ENCODE measurements around the gene SEC24D. TPM values are rescaled to one million over a fixed set of nuclear protein-coding genes. Genes with fewer than 3 reads are reported as not detected.
"Not testable (repeated sequence)": the region's sequence is repeated elsewhere in the genome, so short reads cannot be mapped to it uniquely, and the experiment has no call there.

SEC24D gene
- total RNA-seq, 1 donor from 2014 or later, result 138 TPM

GRCh38 chr4:118803253-118803652 is 32.7 kb downstream of the SEC24D start:
- H3K27me3 Mint-ChIP-seq (ENCODE audit: unreplicated experiment), result no peaks in the 10 kb centered on the region
- H3K4me1 Mint-ChIP-seq (ENCODE audit: unreplicated experiment), result no peaks in the 10 kb centered on the region
- H3K9me3 Mint-ChIP-seq (ENCODE audit: unreplicated experiment), result no peaks in the 10 kb centered on the region
- no peak overlapping the region for H3K27ac Mint-ChIP-seq (ENCODE audit: unreplicated experiment)
- TF ChIP-seq, protein P1, sequence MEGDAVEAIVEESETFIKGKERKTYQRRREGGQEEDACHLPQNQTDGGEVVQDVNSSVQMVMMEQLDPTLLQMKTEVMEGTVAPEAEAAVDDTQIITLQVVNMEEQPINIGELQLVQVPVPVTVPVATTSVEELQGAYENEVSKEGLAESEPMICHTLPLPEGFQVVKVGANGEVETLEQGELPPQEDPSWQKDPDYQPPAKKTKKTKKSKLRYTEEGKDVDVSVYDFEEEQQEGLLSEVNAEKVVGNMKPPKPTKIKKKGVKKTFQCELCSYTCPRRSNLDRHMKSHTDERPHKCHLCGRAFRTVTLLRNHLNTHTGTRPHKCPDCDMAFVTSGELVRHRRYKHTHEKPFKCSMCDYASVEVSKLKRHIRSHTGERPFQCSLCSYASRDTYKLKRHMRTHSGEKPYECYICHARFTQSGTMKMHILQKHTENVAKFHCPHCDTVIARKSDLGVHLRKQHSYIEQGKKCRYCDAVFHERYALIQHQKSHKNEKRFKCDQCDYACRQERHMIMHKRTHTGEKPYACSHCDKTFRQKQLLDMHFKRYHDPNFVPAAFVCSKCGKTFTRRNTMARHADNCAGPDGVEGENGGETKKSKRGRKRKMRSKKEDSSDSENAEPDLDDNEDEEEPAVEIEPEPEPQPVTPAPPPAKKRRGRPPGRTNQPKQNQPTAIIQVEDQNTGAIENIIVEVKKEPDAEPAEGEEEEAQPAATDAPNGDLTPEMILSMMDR (IDR thresholded peaks at IDR 0.05), result no peak
- peaks cover 53% of the 10 kb centered on the region for H3K36me3 Mint-ChIP-seq (ENCODE audit: unreplicated experiment)
- DNase-seq (ENCODE audit: extremely low spot score, unreplicated experiment), result no peak
- no peak overlapping the region for H3K4me3 Mint-ChIP-seq (ENCODE audit: unreplicated experiment)

GRCh38 chr4:118801895-118802575 is 33.9 kb downstream of the SEC24D start:
- no peaks in the 10 kb centered on the region for H3K27me3 Mint-ChIP-seq (ENCODE audit: unreplicated experiment)

GRCh38 chr4:118799231-118799942 is 36.5 kb downstream of the SEC24D start:
- Mint-ChIP-seq H3K27me3 (ENCODE audit: unreplicated experiment) (no peaks in the 10 kb centered on the region), H3K9me3 (ENCODE audit: unreplicated experiment) (no peaks in the 10 kb centered on the region), H3K27ac (ENCODE audit: unreplicated experiment) (no peak overlapping the region), H3K4me3 (ENCODE audit: unreplicated experiment) (no peak overlapping the region), H3K4me1 (ENCODE audit: unreplicated experiment) (no peaks in the 10 kb centered on the region), H3K36me3 (ENCODE audit: unreplicated experiment) (peaks cover 62% of the 10 kb centered on the region)
- no peak for DNase-seq (ENCODE audit: extremely low spot score, unreplicated experiment)
- TF ChIP-seq, protein P1 (IDR thresholded peaks at IDR 0.05), result no peak

More at GRCh38 chr4:118801895-118802575, 33.9 kb downstream of the SEC24D start:
- Mint-ChIP-seq H3K9me3 (ENCODE audit: unreplicated experiment) (no peaks in the 10 kb centered on the region), H3K4me1 (ENCODE audit: unreplicated experiment) (no peaks in the 10 kb centered on the region), H3K4me3 (ENCODE audit: unreplicated experiment) (no peak overlapping the region), H3K36me3 (ENCODE audit: unreplicated experiment) (peaks cover 53% of the 10 kb centered on the region), H3K27ac (ENCODE audit: unreplicated experiment) (no peak overlapping the region)
- no peak for DNase-seq (ENCODE audit: extremely low spot score, unreplicated experiment)
- TF ChIP-seq, protein P1 (IDR thresholded peaks at IDR 0.05), result no peak

GRCh38 chr4:118798658-118799057 is 37.3 kb downstream of the SEC24D start:
- Mint-ChIP-seq H3K27ac (ENCODE audit: unreplicated experiment) (no peak overlapping the region), H3K4me3 (ENCODE audit: unreplicated experiment) (no peak overlapping the region), H3K36me3 (ENCODE audit: unreplicated experiment) (peaks cover 60% of the 10 kb centered on the region), H3K4me1 (ENCODE audit: unreplicated experiment) (no peaks in the 10 kb centered on the region), H3K9me3 (ENCODE audit: unreplicated experiment) (no peaks in the 10 kb centered on the region), H3K27me3 (ENCODE audit: unreplicated experiment) (no peaks in the 10 kb centered on the region)
- no peak for DNase-seq (ENCODE audit: extremely low spot score, unreplicated experiment)
- TF ChIP-seq, protein P1 (IDR thresholded peaks at IDR 0.05), result no peak

GRCh38 chr4:118797558-118798142 is 38.3 kb downstream of the SEC24D start:
- no peak for DNase-seq (ENCODE audit: extremely low spot score, unreplicated experiment)
- H3K9me3 Mint-ChIP-seq (ENCODE audit: unreplicated experiment), result no peaks in the 10 kb centered on the region
- no peak overlapping the region for H3K27ac Mint-ChIP-seq (ENCODE audit: unreplicated experiment)
- peaks cover 56% of the 10 kb centered on the region for H3K36me3 Mint-ChIP-seq (ENCODE audit: unreplicated experiment)
- no peak overlapping the region for H3K4me3 Mint-ChIP-seq (ENCODE audit: unreplicated experiment)
- H3K27me3 Mint-ChIP-seq (ENCODE audit: unreplicated experiment), result no peaks in the 10 kb centered on the region
- TF ChIP-seq, protein P1 (IDR thresholded peaks at IDR 0.05), result no peak
- no peaks in the 10 kb centered on the region for H3K4me1 Mint-ChIP-seq (ENCODE audit: unreplicated experiment)

DNA sequence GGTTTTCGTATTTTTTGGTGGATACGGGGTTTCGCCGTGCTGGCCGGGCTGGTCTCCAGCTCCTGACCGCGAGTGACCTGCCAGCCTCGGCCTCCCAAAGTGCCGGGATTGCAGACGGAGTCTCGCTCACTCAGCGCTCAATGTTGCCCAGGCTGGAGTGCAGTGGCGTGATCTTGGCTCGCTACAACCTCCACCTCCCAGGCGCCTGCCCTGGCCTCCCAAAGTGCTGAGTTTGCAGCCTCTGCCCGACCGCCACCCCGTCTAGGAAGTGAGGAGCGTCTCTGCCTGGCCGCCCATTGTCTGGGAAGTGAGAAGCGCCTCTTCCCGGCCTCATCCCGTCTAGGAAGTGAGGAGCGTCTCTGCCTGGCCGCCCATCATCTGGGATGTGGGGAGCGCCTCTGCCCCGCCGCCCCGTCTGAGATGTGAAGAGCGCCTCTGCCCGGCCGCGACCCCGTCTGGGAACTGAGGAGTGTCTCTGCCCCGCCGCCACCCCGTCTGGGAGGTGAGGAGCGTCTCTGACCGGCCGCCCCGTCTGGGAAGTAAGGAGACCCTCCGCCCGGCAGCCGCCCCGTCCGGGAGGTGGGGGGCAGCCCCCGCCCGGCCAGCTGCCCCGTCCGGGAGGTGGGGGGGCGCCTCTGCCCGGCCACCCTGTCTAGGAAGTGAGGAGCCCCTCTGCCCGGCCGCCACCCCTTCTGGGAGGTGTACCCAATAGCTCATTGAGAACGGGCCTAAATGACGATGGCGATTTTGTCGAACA is 44.1 kb downstream of the SEC24D start:
- H3K9me3 Mint-ChIP-seq (ENCODE audit: unreplicated experiment); H3K27ac Mint-ChIP-seq (ENCODE audit: unreplicated experiment); DNase-seq (ENCODE audit: extremely low spot score, unreplicated experiment); H3K4me1 Mint-ChIP-seq (ENCODE audit: unreplicated experiment); H3K4me3 Mint-ChIP-seq (ENCODE audit: unreplicated experiment); H3K27me3 Mint-ChIP-seq (ENCODE audit: unreplicated experiment): not testable (repeated sequence)
- H3K36me3 Mint-ChIP-seq (ENCODE audit: unreplicated experiment), result peaks cover 42% of the 10 kb centered on the region
